ENCODE data around the gene IFT74. TPM values are rescaled to one million over a fixed set of nuclear protein-coding genes. Genes with fewer than 3 reads are reported as not detected.
A peak's percentile ranks its signal among the peaks of the same experiment; 100 is the strongest.

IFT74 gene
- total RNA-seq, 4 donors from 2014 or later, result 4.9 to 15.2 (median 13.0) TPM

- Histone ChIP-seq H3K4me3 (no peak overlapping the region), H3K4me1 (no peaks in the 10 kb centered on the region), H3K27me3 (no peaks in the 10 kb centered on the region), H3K27ac (no peak overlapping the region), H3K9me3 (no peaks in the 10 kb centered on the region), H3K36me3 (peaks cover 0 to 8% of the 10 kb centered on the region in 2 donors)
- ATAC-seq, result no peak
- no peak for TF ChIP-seq POLR2A (IDR thresholded peaks at IDR 0.05)
- TF ChIP-seq CTCF (IDR thresholded peaks at IDR 0.05 in 4 of 5, conservative IDR thresholded peaks at IDR 0.05 in 1 of 5), result no peak
- in situ Hi-C loops (cut with MboI; ENCODE audit: low sequenced_read_pairs in 4 of 4), result loop anchor here (10.0 to 25.0 kb wide), 2 partner anchors 230 to 238 kb away; no protein-coding TSS in a partner anchor
- no peak for DNase-seq
- intact Hi-C loops (cut with DNase I; ENCODE audit: low total_unique reads), result loop anchor here (5.0 kb wide), 1 partner anchor 83 kb away; the partner anchor contains the start of gene CAAP1
Observed at GRCh38 chr9:26974927-26975326, 18.7 kb downstream of the IFT74 start.

GRCh38 chr9:26975728-26976707 is 19.8 kb downstream of the IFT74 start:
- Histone ChIP-seq H3K4me3 (no peak overlapping the region), H3K4me1 (no peaks in the 10 kb centered on the region), H3K27ac (no peak overlapping the region), H3K27me3 (no peaks in the 10 kb centered on the region), H3K36me3 (peaks cover 0 to 8% of the 10 kb centered on the region in 2 donors), H3K9me3 (no peaks in the 10 kb centered on the region)
- intact Hi-C loops (cut with DNase I; ENCODE audit: low total_unique reads), result no loop called here
- DNase-seq, result no peak
- in situ Hi-C loops (cut with MboI; ENCODE audit: low sequenced_read_pairs in 4 of 4), result loop anchor here (10.0 to 25.0 kb wide), 2 partner anchors 231 to 239 kb away; no protein-coding TSS in a partner anchor
- ATAC-seq, result no peak
- peak in 4 of 5 experiments; percentile 27 to 62 (median 51) for TF ChIP-seq CTCF (IDR thresholded peaks at IDR 0.05 in 4 of 5, conservative IDR thresholded peaks at IDR 0.05 in 1 of 5)
- no peak for TF ChIP-seq POLR2A (IDR thresholded peaks at IDR 0.05)

GRCh38 chr9:26983340-26983739 is 27.1 kb downstream of the IFT74 start:
- Histone ChIP-seq H3K4me1 (no peaks in the 10 kb centered on the region), H3K9me3 (no peaks in the 10 kb centered on the region), H3K4me3 (no peak overlapping the region), H3K27me3 (no peaks in the 10 kb centered on the region), H3K27ac (no peak overlapping the region), H3K36me3 (peaks cover 0 to 25% of the 10 kb centered on the region in 2 donors)
- intact Hi-C loops (cut with DNase I; ENCODE audit: low total_unique reads) (no loop called here), in situ Hi-C loops (cut with MboI; ENCODE audit: low sequenced_read_pairs in 4 of 4) (loop anchor here in 1 of 4 donors (25.0 kb wide), 1 partner anchor 246 kb away; no protein-coding TSS in a partner anchor)
- DNase-seq (no peak), ATAC-seq (no peak)
- no peak for TF ChIP-seq CTCF (IDR thresholded peaks at IDR 0.05 in 4 of 5, conservative IDR thresholded peaks at IDR 0.05 in 1 of 5)
- no peak for TF ChIP-seq POLR2A (IDR thresholded peaks at IDR 0.05)

- DNase-seq (no peak), ATAC-seq (no peak)
- TF ChIP-seq POLR2A (IDR thresholded peaks at IDR 0.05) (no peak), CTCF (IDR thresholded peaks at IDR 0.05 in 4 of 5, conservative IDR thresholded peaks at IDR 0.05 in 1 of 5) (no peak)
- Histone ChIP-seq H3K9me3 (no peaks in the 10 kb centered on the region), H3K36me3 (no peaks in the 10 kb centered on the region), H3K27ac (no peak overlapping the region), H3K4me1 (no peaks in the 10 kb centered on the region), H3K4me3 (no peak overlapping the region), H3K27me3 (no peaks in the 10 kb centered on the region)
- in situ Hi-C loops (cut with MboI; ENCODE audit: low sequenced_read_pairs in 4 of 4), result loop anchor here in 1 of 4 donors (25.0 kb wide), 1 partner anchor 259 kb away; no protein-coding TSS in a partner anchor
- intact Hi-C loops (cut with DNase I; ENCODE audit: low total_unique reads), result no loop called here
Observed at GRCh38 chr9:26995810-26996209, 39.6 kb downstream of the IFT74 start.
